ENCODE results near the gene FAXC.
"Not testable (repeated sequence)": the region's sequence is repeated elsewhere in the genome, so short reads cannot be mapped to it uniquely, and the experiment has no call there.

Gene FAXC

DNA sequence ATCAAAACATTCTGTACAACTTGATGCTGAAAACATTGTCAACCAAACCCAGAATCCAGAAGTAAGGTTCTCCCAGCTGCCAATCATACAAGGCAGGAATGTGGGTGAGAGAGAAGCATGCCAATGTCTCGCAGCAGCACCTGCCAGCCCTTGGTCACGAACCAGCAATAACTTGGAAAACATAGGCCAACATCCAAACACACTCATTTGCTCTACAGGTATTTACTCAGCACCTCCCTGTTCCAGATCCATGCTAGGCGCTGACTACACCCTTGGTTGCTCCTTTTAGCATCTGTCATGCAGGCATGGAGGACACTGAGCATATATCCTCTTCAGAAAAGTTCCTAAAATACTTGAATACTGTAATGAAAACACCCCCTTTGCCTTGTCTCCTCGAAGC is 63.6 kb downstream of the FAXC start:
- DNase-seq (ENCODE audit: low read depth), result no peak

DNA sequence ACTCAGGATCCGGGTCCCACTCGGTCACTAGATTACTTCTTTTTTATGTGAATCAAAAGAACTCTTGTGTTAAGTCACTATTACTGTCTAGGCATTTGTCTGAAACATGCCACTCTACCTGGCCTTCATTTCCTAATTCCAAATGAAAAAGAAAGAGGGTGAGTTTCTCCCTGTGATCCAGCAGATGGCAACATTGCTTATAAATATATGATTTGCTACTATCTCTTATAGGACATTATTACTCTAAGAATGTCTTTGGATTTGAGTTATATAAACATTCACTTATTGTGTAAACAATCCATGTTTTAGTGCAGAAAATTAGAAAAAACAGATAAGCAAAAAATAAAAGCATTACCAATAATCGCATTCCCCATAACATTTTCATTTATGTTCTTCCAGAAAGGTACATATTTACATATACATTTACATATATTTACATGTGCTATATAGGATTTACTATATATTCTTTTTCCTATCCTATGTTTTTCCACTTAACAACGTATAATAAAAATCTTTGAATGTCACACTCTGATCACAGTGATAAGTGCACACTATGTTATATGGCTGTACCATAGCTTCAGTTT is 66.9 kb downstream of the FAXC start:
- DNase-seq (ENCODE audit: low read depth), result no peak

DNA sequence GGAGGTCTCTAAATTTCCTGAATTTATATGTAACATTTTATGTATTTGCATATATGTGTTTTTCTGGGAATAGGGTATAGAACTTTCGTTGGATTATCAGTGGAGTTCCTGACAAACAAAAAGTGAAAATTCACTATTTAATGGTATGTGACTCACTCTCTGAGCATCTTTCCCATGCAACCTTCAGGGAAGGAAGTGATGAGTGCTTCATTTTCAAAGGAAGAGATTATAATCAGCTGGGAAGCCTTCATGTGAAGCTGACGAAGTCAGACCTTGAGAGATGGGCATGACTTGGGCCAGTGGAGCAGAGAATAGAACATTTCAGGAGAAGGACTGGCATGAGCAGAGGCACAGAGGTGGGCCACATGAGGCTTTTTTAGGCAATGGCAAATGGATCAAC is 72.7 kb downstream of the FAXC start:
- DNase-seq (ENCODE audit: low read depth), result no peak

DNA sequence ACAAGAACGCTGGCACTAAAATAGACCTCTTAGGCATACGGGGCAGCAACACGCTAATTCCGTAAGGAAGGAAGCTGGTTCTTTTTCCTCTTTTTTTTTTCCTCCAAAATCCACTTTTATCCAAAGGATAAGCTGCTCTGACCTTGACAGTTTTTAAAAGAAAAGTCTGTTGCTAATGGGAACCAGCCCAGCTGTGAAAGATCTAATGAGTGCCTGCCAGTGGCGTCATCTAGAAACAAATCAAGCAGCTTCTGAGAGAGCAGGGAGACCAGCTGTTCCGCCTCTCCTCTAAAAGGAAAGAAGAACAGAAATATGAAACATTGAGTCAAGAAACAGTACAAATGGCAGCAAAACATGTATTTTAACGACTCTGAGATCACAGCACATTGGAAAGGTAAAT is 78.6 kb downstream of the FAXC start:
- no peak for DNase-seq (ENCODE audit: low read depth)

DNA sequence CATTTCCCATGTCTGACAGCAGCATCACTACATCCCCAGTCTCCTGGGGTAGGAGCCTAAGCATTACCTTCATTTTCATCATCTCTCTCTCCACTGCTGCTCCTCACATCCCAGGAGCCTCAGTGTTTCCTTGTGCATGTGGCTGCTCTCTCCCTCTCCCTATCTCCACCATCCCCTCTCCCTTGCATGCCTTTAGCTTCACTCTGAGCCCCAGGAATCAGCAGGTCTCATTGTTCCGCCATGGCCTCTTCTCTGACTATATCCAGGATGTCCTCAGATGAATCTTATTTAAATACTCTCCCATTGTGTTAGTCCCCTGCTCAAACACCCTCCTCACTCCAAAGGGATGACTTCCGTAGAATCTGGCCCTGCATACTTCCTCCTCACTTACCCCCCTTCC is 79.4 kb downstream of the FAXC start:
- no peak for DNase-seq (ENCODE audit: low read depth)

DNA sequence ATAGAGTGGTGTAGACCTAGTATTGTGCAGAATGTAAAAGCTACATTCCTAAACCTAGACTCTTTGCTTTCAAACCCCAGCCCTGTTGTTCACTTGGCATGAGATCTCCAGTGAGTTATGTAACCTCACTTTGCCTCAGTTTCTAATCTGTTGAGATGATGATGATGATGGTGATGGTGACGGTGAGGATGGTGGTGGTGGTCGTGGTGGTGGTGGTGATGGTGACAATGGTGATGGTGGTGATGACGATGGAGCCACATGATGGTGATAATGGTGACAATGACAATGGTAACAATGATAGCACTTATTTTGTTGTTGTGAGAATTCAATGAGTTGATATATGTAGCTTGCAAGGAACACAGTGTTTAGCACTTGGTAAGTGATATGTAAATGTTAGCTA is 80.3 kb downstream of the FAXC start:
- no peak for DNase-seq (ENCODE audit: low read depth)

DNA sequence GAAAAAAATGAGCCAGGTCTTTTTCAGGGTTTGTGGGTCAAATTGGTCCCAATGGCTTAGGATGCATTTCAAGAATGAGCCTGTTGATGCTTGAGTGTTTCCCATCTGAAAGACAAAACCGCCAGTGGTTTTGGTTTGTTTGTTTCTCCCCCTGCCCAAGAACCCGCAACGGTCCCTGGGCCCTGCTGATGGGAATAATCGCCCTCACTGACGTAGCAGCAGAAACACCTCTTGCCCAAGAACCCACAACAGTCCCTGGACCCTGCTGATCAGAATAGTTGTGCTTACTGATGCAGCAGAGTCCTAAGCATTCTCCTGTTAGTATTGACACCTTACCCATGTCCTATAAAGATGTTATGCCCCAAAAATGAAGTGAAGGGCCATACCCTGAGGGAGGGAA is 82.5 kb downstream of the FAXC start:
- not testable (repeated sequence) for DNase-seq (ENCODE audit: low read depth)

DNA sequence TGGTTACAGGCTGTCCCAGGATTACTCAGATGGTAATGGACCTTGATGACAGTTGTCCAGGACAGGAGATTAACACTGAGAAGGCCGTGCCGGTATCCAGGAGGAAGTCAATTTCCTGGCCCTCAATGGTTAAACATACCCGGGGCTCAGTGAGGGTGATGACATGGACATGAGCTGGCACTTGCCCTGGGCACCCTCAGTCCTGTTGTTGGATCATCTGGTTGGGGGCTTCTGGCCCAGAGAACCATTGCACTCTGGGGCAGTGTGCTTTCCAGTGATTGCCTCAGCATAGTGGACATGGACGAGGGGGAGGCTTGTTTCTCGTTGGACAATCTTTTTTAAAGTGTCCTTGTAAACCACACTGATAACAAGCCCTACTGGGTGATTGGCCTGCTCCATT is 84.0 kb downstream of the FAXC start:
- not testable (repeated sequence) for DNase-seq (ENCODE audit: low read depth)

DNA sequence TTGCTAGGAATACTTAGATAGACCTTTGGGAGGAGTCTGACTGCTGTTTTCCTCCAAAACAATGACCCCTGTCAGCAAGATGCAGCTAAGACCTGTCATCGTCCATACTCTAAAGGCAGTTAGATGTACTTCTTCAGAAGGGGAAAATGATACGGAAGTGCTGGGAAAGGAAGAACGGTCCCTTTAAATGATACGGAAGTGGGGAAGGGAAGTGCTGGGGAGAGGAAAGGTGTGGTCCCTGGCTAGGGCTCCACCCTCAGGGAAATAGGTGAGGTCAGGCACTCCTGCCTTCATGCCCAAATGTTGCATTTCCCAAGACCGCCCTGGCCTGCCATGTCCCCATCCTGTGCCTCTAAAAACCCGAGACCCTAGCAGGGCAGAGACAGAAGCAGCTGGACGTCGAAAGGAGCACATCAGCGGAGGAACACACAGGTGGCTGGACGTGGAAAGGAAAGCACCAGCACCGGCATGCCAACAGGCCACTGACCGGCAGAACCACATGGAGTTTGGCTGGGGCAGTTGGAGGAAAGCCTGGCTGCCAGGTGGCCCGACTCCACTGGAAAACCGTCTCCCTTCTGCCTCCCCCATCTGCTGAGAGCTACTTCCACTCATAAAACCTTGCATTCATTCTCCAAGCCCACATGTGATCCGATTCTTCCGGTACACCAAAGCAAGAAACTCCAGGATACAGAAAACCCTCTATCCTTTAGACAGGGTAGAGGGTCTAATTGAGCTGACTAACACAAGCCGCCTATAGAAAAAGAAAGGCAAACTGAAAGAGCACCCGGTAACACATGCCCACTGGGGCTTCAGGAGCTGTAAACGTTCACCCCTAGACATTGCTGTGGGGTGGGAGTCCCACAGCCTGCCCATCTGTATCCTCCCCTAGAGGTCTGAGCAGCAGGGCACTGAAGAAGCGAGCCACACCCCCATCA is 94.6 kb downstream of the FAXC start:
- no peak for DNase-seq (ENCODE audit: low read depth)

DNA sequence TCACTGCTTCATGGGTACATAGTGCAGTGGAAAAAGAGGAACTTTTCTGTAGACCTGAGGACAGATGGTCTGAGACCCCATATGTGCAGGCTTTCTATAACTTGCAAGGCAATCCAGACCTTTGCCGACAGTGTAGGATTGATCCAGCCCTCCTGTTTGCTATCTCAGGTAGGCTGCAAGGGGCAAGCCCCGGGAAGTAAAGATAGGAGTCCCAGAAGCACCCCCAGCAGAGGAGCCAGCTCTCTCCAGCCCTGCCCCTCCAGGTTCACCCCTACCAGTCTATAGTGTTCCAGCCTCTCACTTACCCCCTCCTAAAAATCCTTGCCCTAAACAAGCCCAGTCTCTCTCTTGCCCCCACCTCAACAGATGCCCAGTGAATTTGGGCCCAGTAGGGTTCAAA is 96.2 kb downstream of the FAXC start:
- no peak for DNase-seq (ENCODE audit: low read depth)

DNA sequence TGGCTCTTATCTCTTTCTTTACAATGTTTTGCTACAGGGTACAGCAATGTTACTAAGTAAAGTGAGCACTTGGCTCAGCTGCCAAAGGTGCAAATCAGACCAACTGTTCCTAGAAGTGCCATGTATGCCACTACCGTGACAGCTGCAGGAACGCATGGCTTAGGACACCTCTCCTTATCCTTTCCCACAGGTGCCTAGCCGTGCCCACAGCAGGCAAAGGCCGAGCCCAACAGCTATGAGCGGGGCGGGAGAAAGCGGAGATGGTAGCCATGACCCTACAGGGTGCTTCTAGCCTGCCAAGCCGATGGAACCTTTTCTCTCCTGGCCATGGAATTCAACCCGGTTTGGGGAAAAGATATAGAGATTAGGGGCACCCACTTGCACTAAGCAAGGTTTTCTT is 97.1 kb downstream of the FAXC start:
- no peak for DNase-seq (ENCODE audit: low read depth)

DNA sequence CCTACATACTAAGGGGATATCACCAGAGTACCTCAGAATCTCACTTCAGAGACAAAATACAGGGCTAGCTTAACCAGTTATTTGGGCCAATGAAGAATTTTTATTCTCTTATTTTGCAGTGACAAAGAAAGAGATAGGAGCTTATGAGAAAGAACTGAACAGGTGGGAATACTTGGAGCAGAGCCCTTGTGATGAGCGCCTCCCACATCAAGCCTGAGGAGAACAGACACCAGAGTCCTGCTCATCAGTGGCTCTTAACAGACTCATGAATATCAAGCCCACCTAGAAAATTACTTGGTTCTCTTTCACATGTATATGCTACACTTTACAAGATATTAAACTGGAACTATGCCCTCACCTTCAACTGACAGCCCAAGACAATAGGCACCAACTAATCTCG is 99.0 kb downstream of the FAXC start:
- DNase-seq (ENCODE audit: low read depth), result no peak

DNA sequence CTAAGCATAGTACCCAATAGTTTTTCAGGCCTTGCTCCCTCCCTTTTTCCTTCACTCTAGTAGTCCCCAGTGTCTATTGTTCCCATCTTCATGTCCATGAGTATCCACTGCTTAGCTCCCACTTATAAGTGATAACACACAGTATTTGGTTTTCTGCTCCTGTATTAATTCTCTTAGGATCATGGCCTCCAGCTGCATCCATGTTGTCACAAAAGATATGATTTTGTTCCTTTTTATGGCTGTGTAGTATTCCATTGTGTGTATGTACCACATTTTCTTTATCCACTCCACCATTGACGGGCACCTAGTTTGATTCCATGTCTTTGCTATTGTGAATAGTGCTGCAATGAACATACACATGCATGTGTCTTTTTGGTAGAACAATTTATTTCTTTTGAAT is 102.9 kb downstream of the FAXC start:
- no peak for DNase-seq (ENCODE audit: low read depth)

DNA sequence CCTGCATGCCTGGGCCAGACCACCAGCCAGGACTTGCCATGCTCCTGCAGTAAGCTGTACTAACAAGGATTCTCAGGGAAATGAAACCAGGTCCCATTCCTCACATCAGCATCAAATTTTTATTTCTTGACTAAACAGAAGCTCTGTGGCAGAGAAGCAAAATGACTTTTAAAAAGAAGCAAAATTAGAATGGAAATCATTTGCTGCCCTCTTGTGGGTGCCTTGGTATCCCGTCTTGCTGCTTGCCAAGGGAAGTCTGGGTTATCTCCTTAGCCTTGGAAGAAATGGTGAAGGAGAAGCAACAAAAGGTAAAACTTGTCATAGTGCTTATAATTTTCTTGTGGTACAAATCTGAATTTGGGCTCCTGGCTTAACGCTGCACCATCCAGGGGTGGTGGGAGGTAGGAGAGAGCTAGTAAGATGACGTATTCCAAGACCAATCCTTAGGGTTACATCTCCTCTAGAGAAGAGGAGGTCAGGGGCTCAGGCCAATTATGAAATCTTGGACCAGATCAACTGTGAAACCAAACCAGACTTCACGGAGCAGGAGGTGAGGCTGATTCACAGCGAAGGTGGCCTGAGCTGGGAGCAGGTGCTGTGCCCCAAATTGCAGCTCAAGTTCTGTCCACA is 107.5 kb downstream of the FAXC start:
- no peak for DNase-seq (ENCODE audit: low read depth)

DNA sequence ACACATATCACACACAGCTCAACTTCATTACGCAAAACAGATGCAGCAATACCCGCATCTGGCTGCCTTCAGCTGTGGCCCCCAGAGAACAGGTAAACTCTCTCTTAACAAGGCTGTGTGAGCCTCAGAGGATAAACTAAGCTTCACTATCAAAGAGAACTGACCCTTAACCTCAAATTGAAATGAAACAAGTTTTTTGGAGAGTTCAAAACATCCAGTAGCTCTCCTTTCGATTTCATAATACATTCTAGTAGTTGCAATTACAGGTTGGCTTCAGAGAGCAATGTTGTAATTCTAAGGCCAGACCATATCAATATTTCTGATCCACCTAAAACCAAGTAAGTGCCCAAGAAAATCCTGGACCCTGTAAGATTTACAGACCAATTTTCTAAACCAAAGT is 113.5 kb downstream of the FAXC start:
- DNase-seq (ENCODE audit: low read depth), result no peak

DNA sequence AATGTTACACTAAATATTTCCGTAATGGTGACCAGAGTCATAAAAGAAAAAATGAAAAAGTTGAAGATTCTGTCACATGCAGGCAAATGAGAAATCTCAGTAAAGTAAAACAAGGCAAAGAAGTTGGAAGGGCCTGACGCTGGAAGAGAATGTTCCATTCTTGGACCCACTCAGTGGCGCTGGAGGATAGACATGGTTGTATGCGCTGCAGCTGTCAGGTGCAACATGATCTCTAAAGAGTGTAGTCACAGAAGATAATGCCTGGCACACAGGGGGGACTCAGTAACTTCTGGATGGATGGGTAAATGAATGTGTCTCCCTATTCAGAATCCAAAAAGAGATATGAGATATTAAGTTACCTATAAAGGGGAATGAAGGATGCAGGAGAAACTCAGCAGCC is 116.3 kb downstream of the FAXC start:
- DNase-seq (ENCODE audit: low read depth), result no peak

DNA sequence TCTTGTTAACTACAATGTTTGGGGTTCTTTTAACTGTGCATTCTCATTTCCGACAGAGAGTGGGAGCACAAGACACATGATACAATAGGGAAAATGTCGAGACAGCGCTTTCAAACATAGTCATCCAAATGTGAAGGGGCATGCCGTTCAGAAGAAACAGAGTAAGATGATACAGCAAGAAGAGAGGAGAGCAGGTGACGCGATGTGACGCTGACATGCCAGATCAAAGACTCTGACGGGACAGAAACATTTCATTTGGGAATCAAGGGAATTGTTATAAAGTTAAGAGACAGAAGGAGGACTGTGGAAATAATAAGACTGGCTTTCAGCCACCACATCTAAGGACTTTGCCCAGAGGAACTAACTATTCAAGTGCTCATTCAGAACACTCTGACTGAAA is 117.4 kb downstream of the FAXC start:
- DNase-seq (ENCODE audit: low read depth), result no peak

DNA sequence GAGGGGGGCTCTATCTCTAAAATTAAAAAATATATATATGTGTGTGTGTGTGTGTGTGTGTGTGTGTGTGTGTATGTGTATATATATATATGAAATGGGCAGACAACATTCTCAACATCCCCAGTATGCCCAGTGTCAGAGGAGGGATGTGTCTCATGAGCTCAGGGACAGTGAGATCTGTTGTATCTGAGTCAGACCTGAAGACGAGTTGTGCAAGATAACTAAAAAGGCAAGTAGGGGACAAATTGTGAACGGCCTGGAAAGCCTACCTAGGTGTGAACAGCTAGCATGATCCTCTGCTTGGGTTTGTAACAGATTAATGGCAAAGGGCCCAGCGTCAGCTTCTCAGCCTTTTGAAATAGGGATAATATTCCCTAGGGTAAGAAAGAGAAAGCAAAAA is 124.3 kb downstream of the FAXC start:
- DNase-seq (ENCODE audit: low read depth), result no peak

Data from activated T-cell treated with anti-CD3 and anti-CD28 coated beads for 24 hours (primary cell).